Measurements from ENCODE around the gene RNF141. TPM values are rescaled to one million over a fixed set of nuclear protein-coding genes. Genes with fewer than 3 reads are reported as not detected.

RNF141 gene
- total RNA-seq, 1 donor from 2014 or later = 32.0 TPM

- DNase-seq (ENCODE audit: low spot score, unreplicated experiment) = no peak
- Mint-ChIP-seq H3K4me3 (ENCODE audit: low read depth) (no peak overlapping the region), H3K36me3 (ENCODE audit: insufficient read depth) (peaks cover 5% of the 10 kb centered on the region), H3K4me1 (ENCODE audit: low read depth) (no peaks in the 10 kb centered on the region), H3K27me3 (no peaks in the 10 kb centered on the region), H3K27ac (no peak overlapping the region), H3K9me3 (ENCODE audit: low read depth) (no peaks in the 10 kb centered on the region)
- TF ChIP-seq CTCF (IDR thresholded peaks at IDR 0.05; ENCODE audit: unreplicated experiment) = no peak
Measured at GRCh38 chr11:10519630-10520029, 21.4 kb downstream of the RNF141 start.

GRCh38 chr11:10518891-10519290 lies 22.1 kb downstream of the RNF141 start:
- no peaks in the 10 kb centered on the region for H3K4me1 Mint-ChIP-seq (ENCODE audit: low read depth)
- TF ChIP-seq CTCF (IDR thresholded peaks at IDR 0.05; ENCODE audit: unreplicated experiment) = no peak
- no peak for DNase-seq (ENCODE audit: low spot score, unreplicated experiment)
- no peak overlapping the region for H3K27ac Mint-ChIP-seq
- peaks cover 5% of the 10 kb centered on the region for H3K36me3 Mint-ChIP-seq (ENCODE audit: insufficient read depth)
- no peaks in the 10 kb centered on the region for H3K27me3 Mint-ChIP-seq
- no peak overlapping the region for H3K4me3 Mint-ChIP-seq (ENCODE audit: low read depth)
- no peaks in the 10 kb centered on the region for H3K9me3 Mint-ChIP-seq (ENCODE audit: low read depth)

GRCh38 chr11:10518123-10518522 lies 22.9 kb downstream of the RNF141 start:
- Mint-ChIP-seq H3K36me3 (ENCODE audit: insufficient read depth) (peaks cover 5% of the 10 kb centered on the region), H3K27ac (no peak overlapping the region), H3K4me1 (ENCODE audit: low read depth) (no peaks in the 10 kb centered on the region), H3K9me3 (ENCODE audit: low read depth) (no peaks in the 10 kb centered on the region), H3K27me3 (no peaks in the 10 kb centered on the region), H3K4me3 (ENCODE audit: low read depth) (no peak overlapping the region)
- TF ChIP-seq CTCF (IDR thresholded peaks at IDR 0.05; ENCODE audit: unreplicated experiment) = no peak
- DNase-seq (ENCODE audit: low spot score, unreplicated experiment) = no peak

- no peaks in the 10 kb centered on the region for H3K9me3 Mint-ChIP-seq (ENCODE audit: low read depth)
- H3K4me3 Mint-ChIP-seq (ENCODE audit: low read depth) = no peak overlapping the region
- no peak overlapping the region for H3K27ac Mint-ChIP-seq
- H3K27me3 Mint-ChIP-seq = no peaks in the 10 kb centered on the region
- peaks cover 5% of the 10 kb centered on the region for H3K36me3 Mint-ChIP-seq (ENCODE audit: insufficient read depth)
- no peaks in the 10 kb centered on the region for H3K4me1 Mint-ChIP-seq (ENCODE audit: low read depth)
- no peak for DNase-seq (ENCODE audit: low spot score, unreplicated experiment)
- no peak for TF ChIP-seq CTCF (IDR thresholded peaks at IDR 0.05; ENCODE audit: unreplicated experiment)
Measured at GRCh38 chr11:10515418-10515817, 25.6 kb downstream of the RNF141 start.

GRCh38 chr11:10514709-10515108 lies 26.3 kb downstream of the RNF141 start:
- no peak for DNase-seq (ENCODE audit: low spot score, unreplicated experiment)
- Mint-ChIP-seq H3K27ac (no peak overlapping the region), H3K27me3 (no peaks in the 10 kb centered on the region), H3K9me3 (ENCODE audit: low read depth) (no peaks in the 10 kb centered on the region), H3K4me1 (ENCODE audit: low read depth) (no peaks in the 10 kb centered on the region), H3K36me3 (ENCODE audit: insufficient read depth) (peaks cover 5% of the 10 kb centered on the region), H3K4me3 (ENCODE audit: low read depth) (no peak overlapping the region)
- TF ChIP-seq CTCF (IDR thresholded peaks at IDR 0.05; ENCODE audit: unreplicated experiment) = no peak

All from progenitor cell of endocrine pancreas (in vitro differentiated cells).